AG04449 (cell line): Measurements from ENCODE around the gene COPZ1.
"Not testable (repeated sequence)": the region's sequence is repeated elsewhere in the genome, so short reads cannot be mapped to it uniquely, and the experiment has no call there.

Experiments used
- CTCF ChIA-PET: fragments of 350-600 bp; formaldehyde crosslinking; extraction: SDS; loops from one replicate; lab custom pipeline; 2021; ENCODE audit warnings: antibody characterized with exemption; lab: Yijun Ruan, JAX
- POLR2A ChIA-PET: fragments of 400-600, 350-600 bp; formaldehyde crosslinking; extraction: SDS; loops from one replicate; lab custom pipeline; 2020; ENCODE audit warnings: antibody characterized with exemption, inconsistent platforms; lab: Yijun Ruan, JAX
- DNase-seq: peaks from one replicate; pipeline ENCODE4 v3.0.0-alpha.2; 2010; ENCODE audit warnings: low read depth, low spot score
- H3K4me3 ChIP-seq: 2 replicates; pipeline ENCODE4 v1.5.1; 2011; ENCODE audit warnings: low read depth, mild to moderate bottlenecking, control low read depth, low read length
- CTCF ChIP-seq: IDR thresholded peaks from one replicate; pipeline ENCODE4 v1.5.1; 2011; ENCODE audit warnings: mild to moderate bottlenecking, moderate library complexity, low read length, control low read depth, inconsistent platforms; ENCODE audit not compliant: insufficient read depth; ENCODE audit errors: missing control alignments

Gene COPZ1

GRCh38 chr12:54349679-54350078 lies 24.7 kb downstream of the COPZ1 start:
- CTCF ChIA-PET, result interaction anchor here (0.6 to 6.1 kb wide), 9 partner anchors 8 to 130 kb away, joined by 3 to 64 read pairs (median 6); partner anchors contain the start of gene COPZ1
- H3K4me3 ChIP-seq, result no peak overlapping the region
- POLR2A ChIA-PET, result no interaction called here
- no peak for DNase-seq
- TF ChIP-seq CTCF, result no peak

GRCh38 chr12:54350743-54351142 lies 25.8 kb downstream of the COPZ1 start:
- ChIA-PET CTCF (interaction anchor here (0.9 to 6.1 kb wide), 10 partner anchors 9 to 137 kb away, joined by 3 to 64 read pairs (median 4); no protein-coding TSS in a partner anchor), POLR2A (interaction anchor here (1.2 kb wide), 1 partner anchor 9 kb away, joined by 5 read pairs; no protein-coding TSS in a partner anchor)
- no peak overlapping the region for H3K4me3 ChIP-seq
- no peak for DNase-seq
- TF ChIP-seq CTCF, result no peak

GRCh38 chr12:54351341-54351740 lies 26.4 kb downstream of the COPZ1 start:
- POLR2A ChIA-PET, result interaction anchor here (1.2 kb wide), 1 partner anchor 10 kb away, joined by 5 read pairs; no protein-coding TSS in a partner anchor
- TF ChIP-seq CTCF, result no peak
- CTCF ChIA-PET, result interaction anchor here (0.8 to 6.1 kb wide), 12 partner anchors 9 to 137 kb away, joined by 3 to 64 read pairs (median 6); partner anchors contain the start of gene COPZ1

GRCh38 chr12:54352022-54352531 lies 27.1 kb downstream of the COPZ1 start:
- TF ChIP-seq CTCF, result no peak
- CTCF ChIA-PET, result interaction anchor here (0.8 to 6.1 kb wide), 15 partner anchors 9 to 144 kb away, joined by 3 to 64 read pairs (median 6); partner anchors contain the start of gene COPZ1
- POLR2A ChIA-PET, result interaction anchor here (1.9 kb wide), 1 partner anchor 72 kb away, joined by 8 read pairs; the partner anchor contains the start of genes CBX5 and HNRNPA1
- DNase-seq, result no peak
- H3K4me3 ChIP-seq, result no peak overlapping the region; the same call in 1 of the 2 replicates

More at GRCh38 chr12:54351341-54351740, 26.4 kb downstream of the COPZ1 start:
- H3K4me3 ChIP-seq, result no peak overlapping the region
- DNase-seq, result no peak

- no peak overlapping the region for H3K4me3 ChIP-seq
- no peak for DNase-seq
- CTCF ChIA-PET, result interaction anchor here (0.7 to 6.1 kb wide), 17 partner anchors 10 to 651 kb away, joined by 3 to 64 read pairs (median 5); partner anchors contain the start of genes COPZ1 and HOXC10
- POLR2A ChIA-PET, result interaction anchor here (0.6 to 1.9 kb wide), 2 partner anchors 26 to 73 kb away, joined by 5 to 8 read pairs; partner anchors contain the start of genes CBX5 and HNRNPA1
- no peak for TF ChIP-seq CTCF
These were observed 28.3 kb downstream of the COPZ1 start for GRCh38 chr12:54352891-54353874.

- DNase-seq, H3K4me3 ChIP-seq, POLR2A ChIA-PET: not testable (repeated sequence)
- CTCF ChIA-PET, result interaction anchor here (0.7 to 6.1 kb wide), 6 partner anchors 9 to 30 kb away, joined by 3 to 64 read pairs (median 11); partner anchors contain the start of gene COPZ1
These were observed 29.3 kb downstream of the COPZ1 start for GRCh38 chr12:54354271-54354670.
